Heart right ventricle (tissue), 16 donors: ENCODE data around the gene ARFGAP3. TPM values are rescaled to one million over a fixed set of nuclear protein-coding genes. Genes with fewer than 3 reads are reported as not detected.
A peak's percentile ranks its signal among the peaks of the same experiment; 100 is the strongest.

Experiments
- ATAC-seq, 8 donors: fragments of 200-7000 bp; cut with Tn5 transposase; one replicate each; pipeline ENCODE4 v1.9.1; 2020; ENCODE audit warnings: mild to moderate bottlenecking in 8 of 8, moderate library complexity in 8 of 8, moderate number of reproducible peaks in 1 of 8
- DNase-seq, 2 donors: peaks; one replicate each; pipeline ENCODE4 v3.0.0-alpha.2; 2020
- H3K27ac ChIP-seq, 10 donors: fragments of 200-600 bp; sonication (generic) in 2 of 10; one replicate each; pipeline versions ENCODE4 v1.5.0 to v1.8.0; 2020 to 2022; ENCODE audit warnings: mild to moderate bottlenecking in 3 of 10
- H3K27me3 ChIP-seq, 7 donors: fragments of 200-600 bp; one replicate each; pipeline ENCODE4 v1.8.0; 2021 to 2022; ENCODE audit warnings: mild to moderate bottlenecking in 2 of 7
- H3K36me3 ChIP-seq, 9 donors: fragments of 200-600 bp; sonication (generic) in 1 of 9; one replicate each; pipeline versions ENCODE4 v1.5.0 to v1.8.0; 2020 to 2022; ENCODE audit warnings: mild to moderate bottlenecking in 2 of 9
- H3K4me1 ChIP-seq, 9 donors: fragments of 200-600 bp; sonication (generic) in 1 of 9; one replicate each; pipeline versions ENCODE4 v1.5.0 to v1.8.0; 2020 to 2022; ENCODE audit warnings: mild to moderate bottlenecking in 4 of 9
- H3K4me3 ChIP-seq, 10 donors: fragments of 200-600 bp; sonication (generic) in 2 of 10; one replicate each; pipeline versions ENCODE4 v1.5.0 to v1.8.0; 2020 to 2022; ENCODE audit warnings: mild to moderate bottlenecking in 7 of 10, moderate library complexity in 2 of 10
- H3K9me3 ChIP-seq, 11 donors: fragments of 200-600 bp in 10 of 11; sonication (generic) in 2 of 11; one replicate each; pipeline versions ENCODE4 v1.5.0 to v1.8.0; 2013 to 2022; ENCODE audit warnings: mild to moderate bottlenecking in 2 of 11, control low read depth in 1 of 11, moderate library complexity in 1 of 11
- CTCF ChIP-seq, 9 donors: fragments of 200-600 bp; sonication (generic) in 2 of 9; IDR thresholded peaks; one replicate each; pipeline versions ENCODE4 v1.5.0 to v1.8.0; 2021 to 2022; ENCODE audit warnings: antibody characterized with exemption in 9 of 9, mild to moderate bottlenecking in 5 of 9, moderate library complexity in 1 of 9
- WGBS, 2 donors: extraction: QIAGEN DNeasy Blood & Tissue Kit; methylation state at CpG; one replicate each; pipeline ENCODE4 v1.1.7; 2013; ENCODE audit warnings: inconsistent platforms in 1 of 2; 5-methylcytosine and 5-hydroxymethylcytosine counted together
- intact Hi-C, 10 donors: fragments of 100-400 bp; cut with DNase I; formaldehyde crosslinking; loops; one replicate each; pipeline versions ENCODE4 v1.11.1 to v1.14.2; 2022
- polyA plus RNA-seq, 2 donors: library from polyadenylated mRNA; stranded (reverse); fragments of 200-250 nt; gene quantifications; one replicate each; pipeline ENCODE4 v1.2.3, GENCODE V29; 2013
- total RNA-seq, 10 donors: library from RNA; stranded (reverse); fragmentation: NEBNext Ultra II Directional in 3 of 10; extraction: Animal tissue kit (Norgen Biotek cat#: 25700) in 3 of 10; gene quantifications; one replicate each; pipeline versions ENCODE4 v1.2.1 to v1.2.4, GENCODE V29; 2021 to 2023
- donor health status: Arrhythmogenic right ventricular cardiomyopathy.
- donor health status: ischemic (EF 13 %, LVEDD 7.1; RV severe dilation, severe dysfunction).
- donor health status: healthy with polysubstance abuse.
- donor health status: DM: no; HTN: yes; CAD: no.
- donor health status: DM: no; HTN: no; CAD: no.
- donor health status: ischemic (EF 25% LVEDD 6.9; RV normal size, moderate dysfunction).
- donor health status: ischemic (EF 25% LVEDD 5.7; RV mildly dilated, moderate dysfunction).
- donor health status: healthy.
- donor health status: DM: yes; HTN: yes; CAD: no.
- donor health status: Ischemic cardiomyopathy.
- donor health status: ischemic (EF 35%, LVEDD 5.7; RV mildly dilated, moderate dysfunction).
- donor health status: nonischemic (EF 11% LVEDD 7.7; RV severe dilation, severe dysfunction).
- donor health status: DM: yes; HTN: yes; CAD: no.
- donor health status: PGD.
- donor health status: ischemic (EF 29% LVEDD 5.4; RV normal size, mild dysfunction).
- donor health status: nonischemic (EF 23%, LVEDD 6.1; RV moderate dilation, normal function).

Gene ARFGAP3
- total and polyA plus RNA-seq, 12 donors, result 10.6 to 29.4 (median 23.2) TPM

GRCh38 chr22:42887523-42888507 lies 30.7 kb upstream of the ARFGAP3 start:
- peaks cover 0 to 95% (median 37%) of the 10 kb centered on the region in 9 donors for H3K36me3 ChIP-seq
- intact Hi-C loops, result no loop called here
- WGBS, 2 donors, result 70 to 78% methylated on average over 14 of the region's 14 CpGs
- H3K4me1 ChIP-seq, result peaks cover 5 to 44% (median 21%) of the 10 kb centered on the region in 9 donors
- no peaks in the 10 kb centered on the region for H3K9me3 ChIP-seq
- peak overlapping the region in 1 of 10 donors; percentile 28 for H3K27ac ChIP-seq
- H3K4me3 ChIP-seq, result no peak overlapping the region
- TF ChIP-seq CTCF (IDR thresholded peaks at IDR 0.05), result no peak
- DNase-seq, result no peak
- ATAC-seq, result no peak
- H3K27me3 ChIP-seq, result no peaks in the 10 kb centered on the region

DNA sequence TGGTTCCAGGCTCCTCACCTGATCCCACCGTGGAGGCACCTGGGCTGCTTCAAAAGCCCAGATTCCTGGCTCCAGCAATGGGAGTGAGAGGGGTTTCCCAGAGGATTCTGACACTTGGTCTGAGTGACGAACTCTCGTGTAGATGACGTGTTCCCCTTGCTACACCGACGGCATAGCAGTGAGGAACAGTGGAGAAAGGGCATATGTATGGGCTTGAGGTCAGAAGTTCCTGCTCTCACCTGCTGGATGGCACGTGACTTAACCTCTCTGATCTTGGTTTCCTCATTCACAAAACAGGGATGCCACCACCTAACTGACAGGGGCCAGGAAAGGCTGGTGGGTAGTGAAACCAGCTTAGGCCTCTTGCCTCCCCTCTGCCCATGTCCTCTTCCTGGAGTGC lies 30.0 kb upstream of the ARFGAP3 start:
- 77 to 83% methylated on average over 7 of the region's 7 CpGs for WGBS, 2 donors
- Histone ChIP-seq H3K9me3 (no peaks in the 10 kb centered on the region), H3K36me3 (peaks cover 0 to 96% (median 41%) of the 10 kb centered on the region in 9 donors), H3K4me3 (no peak overlapping the region), H3K27me3 (no peaks in the 10 kb centered on the region), H3K4me1 (peaks cover 4 to 37% (median 20%) of the 10 kb centered on the region in 9 donors), H3K27ac (peak overlapping the region in 1 of 10 donors; percentile 28)
- no peak for DNase-seq
- no peak for TF ChIP-seq CTCF (IDR thresholded peaks at IDR 0.05)
- no peak for ATAC-seq
- intact Hi-C loops, result no loop called here

DNA sequence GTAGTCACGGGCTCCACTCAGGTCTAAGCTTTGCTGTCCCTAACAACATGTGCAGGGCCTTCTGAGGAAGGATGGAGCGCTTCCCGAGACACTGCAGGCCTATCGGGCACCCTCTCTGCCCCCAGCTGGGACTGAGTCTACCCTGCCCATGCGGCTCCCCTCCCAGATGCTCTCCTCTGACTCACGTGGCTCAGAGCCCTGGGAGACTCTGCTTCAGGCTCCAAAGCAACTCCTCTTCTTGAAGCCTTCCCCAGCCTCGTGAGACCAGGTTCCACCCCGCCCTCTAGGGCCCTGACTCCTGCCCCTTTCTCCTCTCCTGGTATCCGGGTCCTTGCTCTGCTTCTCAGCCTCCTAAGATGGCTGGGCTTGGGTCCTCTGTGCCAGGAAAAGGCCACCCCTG lies 28.4 kb upstream of the ARFGAP3 start:
- Histone ChIP-seq H3K36me3 (peaks cover 0 to 98% (median 41%) of the 10 kb centered on the region in 9 donors), H3K27me3 (no peaks in the 10 kb centered on the region), H3K4me1 (peaks cover 0 to 33% (median 14%) of the 10 kb centered on the region in 9 donors), H3K9me3 (no peaks in the 10 kb centered on the region), H3K27ac (no peak overlapping the region), H3K4me3 (no peak overlapping the region)
- peak in 1 of 8 donors; percentile 24 for ATAC-seq
- WGBS, 2 donors, result 79 to 83% methylated on average over 9 of the region's 9 CpGs
- no peak for TF ChIP-seq CTCF (IDR thresholded peaks at IDR 0.05)
- intact Hi-C loops, result no loop called here
- no peak for DNase-seq

DNA sequence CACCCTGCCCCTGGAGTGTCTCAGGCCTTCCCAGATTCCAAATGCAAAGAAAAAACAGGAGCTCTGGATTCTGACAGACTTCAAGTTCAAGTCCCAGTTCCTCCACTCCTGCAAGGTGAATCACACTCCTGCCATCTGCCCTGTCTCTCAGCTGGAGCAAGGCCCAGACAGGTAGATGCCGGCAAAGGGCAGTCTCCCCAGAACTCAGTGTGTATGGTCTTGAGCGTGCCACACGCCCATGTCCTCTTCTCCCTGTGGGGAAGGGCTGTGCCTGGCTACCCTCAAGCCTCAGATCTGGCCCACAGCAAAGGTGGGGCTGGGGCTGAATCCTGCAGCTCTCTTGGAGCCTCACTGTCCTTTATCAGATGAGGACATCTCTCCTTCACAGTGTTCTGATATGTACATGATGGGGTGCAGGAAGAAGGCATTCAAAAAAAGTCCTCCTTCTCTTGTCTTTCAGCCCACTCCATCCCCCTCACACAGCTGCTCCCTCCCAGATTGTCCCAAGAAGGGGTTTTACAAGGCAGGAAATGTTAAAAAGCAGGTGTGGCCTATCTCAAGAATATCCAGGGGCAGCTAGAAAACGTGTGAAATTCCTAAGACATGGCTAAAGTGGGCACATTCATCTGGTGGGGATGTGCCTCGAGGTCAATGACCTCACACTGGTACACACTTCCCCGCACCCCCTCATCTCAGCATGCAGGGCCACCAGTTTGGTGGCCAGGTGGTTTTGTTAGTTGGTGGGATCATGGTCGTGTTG lies 27.7 kb upstream of the ARFGAP3 start:
- Histone ChIP-seq H3K36me3 (peaks cover 0 to 98% (median 35%) of the 10 kb centered on the region in 9 donors), H3K4me3 (no peak overlapping the region), H3K27me3 (no peaks in the 10 kb centered on the region), H3K9me3 (no peaks in the 10 kb centered on the region), H3K27ac (no peak overlapping the region), H3K4me1 (peaks cover 0 to 33% (median 14%) of the 10 kb centered on the region in 9 donors)
- DNase-seq, result no peak
- intact Hi-C loops, result no loop called here
- 77 to 80% methylated on average over 7 of the region's 7 CpGs for WGBS, 2 donors
- TF ChIP-seq CTCF (IDR thresholded peaks at IDR 0.05), result no peak
- no peak for ATAC-seq
